WTC11 (cell line): ENCODE data around the gene C3orf49.

Experiments
- GABPB1 ChIP-seq: sonication (generic); formaldehyde crosslinking; IDR thresholded peaks from 2 replicates; pipeline ENCODE4 v1.8.1; 2023; ENCODE audit warnings: mild to moderate bottlenecking, missing genetic modification reagents
- MXD4 ChIP-seq: fragments of 250-450 bp; sonication (Bioruptor Pico); IDR thresholded peaks from 2 replicates; pipeline ENCODE4 v1.8.0; 2021; ENCODE audit warnings: mild to moderate bottlenecking, moderate library complexity, borderline replicate concordance
- ZNF138 ChIP-seq: sonication (generic); formaldehyde crosslinking; conservative IDR thresholded peaks from 2 replicates; pipeline ENCODE4 v1.8.1; 2022; ENCODE audit warnings: mild to moderate bottlenecking, moderate library complexity, missing genetic modification reagents
- TF ChIP-seq, protein P1 (sequence below): fragments of 200-600 bp; IDR thresholded peaks from 2 replicates; pipeline ENCODE4 v1.8.0; 2022; ENCODE audit warnings: antibody characterized with exemption

DNA sequence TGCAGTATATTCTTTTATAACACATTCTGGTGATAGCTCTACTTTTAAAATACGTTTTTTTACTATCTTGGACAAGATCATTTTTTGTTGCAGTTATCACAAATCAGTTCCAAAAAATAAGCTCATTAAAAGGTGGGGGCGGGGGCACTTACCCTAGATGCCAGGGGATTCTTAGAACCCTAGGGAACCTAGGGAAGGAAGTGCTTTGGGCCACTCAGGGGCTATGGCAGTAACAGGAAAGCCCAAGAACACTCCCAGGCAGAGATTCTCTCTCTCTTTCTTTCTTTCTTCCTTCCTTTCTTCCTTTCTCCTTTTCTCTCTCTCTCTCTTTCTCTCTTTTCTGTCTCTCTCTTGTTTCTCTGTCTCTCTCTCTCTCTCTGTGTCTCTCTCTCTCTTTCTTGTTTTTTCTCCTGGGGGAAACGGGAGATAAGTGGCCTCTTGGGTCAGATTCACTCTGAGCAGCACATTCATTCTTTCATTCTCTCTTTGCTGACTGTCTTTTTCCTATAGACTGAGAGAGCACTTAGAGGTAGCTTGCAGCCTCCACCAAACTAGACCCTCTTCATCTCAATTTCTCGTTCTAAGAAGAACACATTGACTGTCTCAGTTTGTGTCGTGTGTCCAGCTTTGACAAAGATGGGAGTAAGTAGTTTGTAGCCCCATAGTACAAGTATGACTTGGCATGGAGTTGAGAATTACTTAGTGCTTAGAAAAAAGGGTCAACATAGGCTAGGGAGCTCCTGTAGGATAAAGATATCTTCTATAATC is 76.5 kb downstream of the C3orf49 start:
- TF ChIP-seq ZNF138 (no peak), GABPB1 (CRISPR knock-in tag) (no peak), MXD4 (no peak)
- TF ChIP-seq, protein P1, sequence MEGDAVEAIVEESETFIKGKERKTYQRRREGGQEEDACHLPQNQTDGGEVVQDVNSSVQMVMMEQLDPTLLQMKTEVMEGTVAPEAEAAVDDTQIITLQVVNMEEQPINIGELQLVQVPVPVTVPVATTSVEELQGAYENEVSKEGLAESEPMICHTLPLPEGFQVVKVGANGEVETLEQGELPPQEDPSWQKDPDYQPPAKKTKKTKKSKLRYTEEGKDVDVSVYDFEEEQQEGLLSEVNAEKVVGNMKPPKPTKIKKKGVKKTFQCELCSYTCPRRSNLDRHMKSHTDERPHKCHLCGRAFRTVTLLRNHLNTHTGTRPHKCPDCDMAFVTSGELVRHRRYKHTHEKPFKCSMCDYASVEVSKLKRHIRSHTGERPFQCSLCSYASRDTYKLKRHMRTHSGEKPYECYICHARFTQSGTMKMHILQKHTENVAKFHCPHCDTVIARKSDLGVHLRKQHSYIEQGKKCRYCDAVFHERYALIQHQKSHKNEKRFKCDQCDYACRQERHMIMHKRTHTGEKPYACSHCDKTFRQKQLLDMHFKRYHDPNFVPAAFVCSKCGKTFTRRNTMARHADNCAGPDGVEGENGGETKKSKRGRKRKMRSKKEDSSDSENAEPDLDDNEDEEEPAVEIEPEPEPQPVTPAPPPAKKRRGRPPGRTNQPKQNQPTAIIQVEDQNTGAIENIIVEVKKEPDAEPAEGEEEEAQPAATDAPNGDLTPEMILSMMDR: no peak
